Ureter (tissue), 1 donor: ENCODE measurements around the gene MICAL3. TPM values are rescaled to one million over a fixed set of nuclear protein-coding genes. Genes with fewer than 3 reads are reported as not detected.
"Not testable (repeated sequence)": the region's sequence is repeated elsewhere in the genome, so short reads cannot be mapped to it uniquely, and the experiment has no call there.

Source experiments
- DNase-seq: peaks from one replicate; pipeline ENCODE4 v3.0.0-alpha.2; 2020; ENCODE audit warnings: low spot score
- total RNA-seq: library from RNA; stranded (reverse); gene quantifications from one replicate; pipeline ENCODE4 v1.2.4, GENCODE V29; 2023
- donor health status: DM: yes; HTN: yes; CAD: no.

The MICAL3 gene, protein sequence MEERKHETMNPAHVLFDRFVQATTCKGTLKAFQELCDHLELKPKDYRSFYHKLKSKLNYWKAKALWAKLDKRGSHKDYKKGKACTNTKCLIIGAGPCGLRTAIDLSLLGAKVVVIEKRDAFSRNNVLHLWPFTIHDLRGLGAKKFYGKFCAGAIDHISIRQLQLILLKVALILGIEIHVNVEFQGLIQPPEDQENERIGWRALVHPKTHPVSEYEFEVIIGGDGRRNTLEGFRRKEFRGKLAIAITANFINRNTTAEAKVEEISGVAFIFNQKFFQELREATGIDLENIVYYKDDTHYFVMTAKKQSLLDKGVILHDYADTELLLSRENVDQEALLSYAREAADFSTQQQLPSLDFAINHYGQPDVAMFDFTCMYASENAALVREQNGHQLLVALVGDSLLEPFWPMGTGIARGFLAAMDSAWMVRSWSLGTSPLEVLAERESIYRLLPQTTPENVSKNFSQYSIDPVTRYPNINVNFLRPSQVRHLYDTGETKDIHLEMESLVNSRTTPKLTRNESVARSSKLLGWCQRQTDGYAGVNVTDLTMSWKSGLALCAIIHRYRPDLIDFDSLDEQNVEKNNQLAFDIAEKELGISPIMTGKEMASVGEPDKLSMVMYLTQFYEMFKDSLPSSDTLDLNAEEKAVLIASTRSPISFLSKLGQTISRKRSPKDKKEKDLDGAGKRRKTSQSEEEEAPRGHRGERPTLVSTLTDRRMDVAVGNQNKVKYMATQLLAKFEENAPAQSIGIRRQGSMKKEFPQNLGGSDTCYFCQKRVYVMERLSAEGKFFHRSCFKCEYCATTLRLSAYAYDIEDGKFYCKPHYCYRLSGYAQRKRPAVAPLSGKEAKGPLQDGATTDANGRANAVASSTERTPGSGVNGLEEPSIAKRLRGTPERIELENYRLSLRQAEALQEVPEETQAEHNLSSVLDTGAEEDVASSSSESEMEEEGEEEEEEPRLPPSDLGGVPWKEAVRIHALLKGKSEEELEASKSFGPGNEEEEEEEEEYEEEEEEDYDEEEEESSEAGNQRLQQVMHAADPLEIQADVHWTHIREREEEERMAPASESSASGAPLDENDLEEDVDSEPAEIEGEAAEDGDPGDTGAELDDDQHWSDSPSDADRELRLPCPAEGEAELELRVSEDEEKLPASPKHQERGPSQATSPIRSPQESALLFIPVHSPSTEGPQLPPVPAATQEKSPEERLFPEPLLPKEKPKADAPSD (N-terminal part only)
- 67.1 TPM for total RNA-seq

DNA sequence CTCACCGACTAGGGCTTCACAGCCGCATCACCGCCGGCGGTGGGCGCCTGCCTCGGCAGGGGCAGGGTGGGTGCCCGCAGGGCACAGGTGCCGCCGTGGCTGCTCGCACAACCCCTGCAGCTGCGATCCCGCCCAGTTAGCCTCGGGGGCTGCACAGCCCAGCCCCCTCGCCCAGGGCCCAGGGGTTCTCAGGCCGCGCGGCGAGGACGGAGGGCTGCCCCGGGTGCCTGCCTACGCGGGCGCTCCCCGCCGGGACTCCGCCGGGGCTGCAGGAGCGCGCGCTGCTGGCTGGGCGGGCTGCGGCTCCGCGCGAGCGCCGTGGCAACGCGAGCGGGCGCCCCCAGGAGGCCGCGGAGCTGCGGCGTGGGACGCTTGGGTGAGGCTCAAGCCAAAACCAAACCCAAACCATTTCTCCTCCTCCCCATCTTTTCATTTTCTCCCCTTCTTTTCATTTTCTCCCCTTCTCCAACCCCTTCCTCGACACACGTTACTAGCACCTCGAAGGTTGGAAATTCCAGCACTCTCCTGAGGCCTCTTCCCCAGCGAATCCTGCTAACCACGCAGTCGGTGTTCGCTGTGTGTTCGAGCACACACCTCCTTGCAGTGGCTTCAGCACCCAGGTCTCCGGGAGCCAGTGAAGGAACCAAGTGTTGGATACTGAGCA lies at the start of gene MICAL3:
Gene MICAL3 (minus strand): TSS at position 286 of the 664 bp plus-strand sequence. CDS start 117,749 bp downstream, outside the sequence.
- DNase-seq: peak; percentile 51

DNA sequence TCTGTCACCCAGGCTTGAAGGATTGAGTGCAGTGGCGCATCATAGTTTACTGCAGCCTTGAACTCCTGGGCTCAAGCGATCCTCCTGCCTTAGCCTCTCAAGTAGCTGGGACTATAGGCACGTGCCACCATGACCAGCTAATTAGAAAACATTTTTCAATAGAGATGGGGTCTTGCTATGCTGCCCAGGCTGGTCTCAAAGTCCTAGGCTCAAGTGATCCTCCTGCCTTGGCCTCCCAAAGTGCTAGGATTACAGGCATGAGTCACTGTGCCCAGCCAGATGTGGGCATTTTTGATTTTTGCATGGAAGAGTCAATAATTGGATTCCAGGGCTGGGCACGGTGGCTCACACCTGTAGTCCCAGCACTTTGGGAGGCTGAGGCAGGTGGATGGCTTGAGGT lies 49.6 kb upstream of the MICAL3 start:
- not testable (repeated sequence) for DNase-seq

DNA sequence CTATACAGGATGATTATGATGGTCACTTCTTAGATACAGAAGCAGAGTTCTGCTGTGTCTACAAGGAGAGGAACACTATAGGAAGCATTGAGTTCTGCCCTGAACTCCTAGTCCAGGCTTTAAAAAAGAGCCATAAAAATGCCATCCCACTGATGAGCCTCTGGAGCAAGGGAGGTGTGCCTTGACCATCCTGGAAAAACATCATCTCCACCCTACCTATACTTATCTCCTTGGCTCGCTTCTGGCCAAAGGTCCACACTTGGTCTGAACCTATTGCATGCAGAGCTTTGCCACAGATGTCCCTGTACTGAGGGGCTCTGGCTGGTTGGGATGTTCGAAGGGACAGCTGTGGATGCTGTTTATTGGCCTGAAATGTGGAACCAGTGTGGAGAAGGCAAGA lies 49.1 kb upstream of the MICAL3 start:
- DNase-seq: no peak

DNA sequence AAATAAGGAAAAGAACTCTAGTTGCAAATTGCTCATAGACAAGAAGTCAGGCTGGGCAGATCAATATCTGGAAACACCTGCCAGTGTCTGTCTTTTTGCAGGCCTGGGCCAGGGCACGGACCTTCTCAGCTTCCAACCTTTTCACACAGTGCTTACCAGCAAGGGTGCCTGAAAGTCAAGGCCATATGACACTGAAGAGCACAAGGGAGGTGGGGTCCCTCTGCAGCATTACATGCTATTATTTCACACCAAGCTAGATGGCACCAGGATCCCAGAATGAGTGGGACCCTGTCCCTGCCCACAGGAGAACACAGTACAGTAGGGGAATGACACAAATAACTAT lies 47.6 kb upstream of the MICAL3 start:
- DNase-seq: no peak

DNA sequence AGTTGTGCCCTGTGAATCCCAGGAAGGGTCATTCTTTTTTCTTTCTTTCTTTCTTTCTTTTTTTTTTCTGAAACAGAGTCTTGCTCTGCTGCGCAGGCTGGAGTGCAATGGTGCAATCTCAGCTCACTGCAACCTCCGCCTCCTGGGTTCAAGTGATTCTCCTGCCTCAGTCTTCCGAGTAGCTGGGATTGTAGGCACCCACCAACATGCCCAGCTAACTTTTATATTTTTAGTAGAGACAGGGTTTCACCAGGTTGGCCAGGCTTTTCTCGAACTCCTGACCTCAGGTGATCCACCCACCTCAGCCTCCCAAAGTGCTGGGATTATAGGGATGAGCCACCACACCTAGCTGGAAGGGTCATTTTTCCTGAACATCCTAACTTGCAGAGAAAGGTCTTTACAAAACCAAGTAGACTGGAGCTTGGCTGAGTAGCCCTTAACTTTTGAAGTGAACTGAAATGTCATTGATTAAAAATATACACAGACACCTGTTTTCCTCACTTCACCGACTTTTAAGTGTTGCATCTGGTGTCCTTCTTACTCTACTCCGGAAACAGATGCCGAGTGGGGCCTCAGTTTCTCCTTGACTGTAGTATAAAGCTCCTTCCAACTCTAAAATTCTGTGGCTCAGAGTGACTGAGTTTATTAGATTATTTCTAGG lies 47.1 kb upstream of the MICAL3 start:
- not testable (repeated sequence) for DNase-seq

DNA sequence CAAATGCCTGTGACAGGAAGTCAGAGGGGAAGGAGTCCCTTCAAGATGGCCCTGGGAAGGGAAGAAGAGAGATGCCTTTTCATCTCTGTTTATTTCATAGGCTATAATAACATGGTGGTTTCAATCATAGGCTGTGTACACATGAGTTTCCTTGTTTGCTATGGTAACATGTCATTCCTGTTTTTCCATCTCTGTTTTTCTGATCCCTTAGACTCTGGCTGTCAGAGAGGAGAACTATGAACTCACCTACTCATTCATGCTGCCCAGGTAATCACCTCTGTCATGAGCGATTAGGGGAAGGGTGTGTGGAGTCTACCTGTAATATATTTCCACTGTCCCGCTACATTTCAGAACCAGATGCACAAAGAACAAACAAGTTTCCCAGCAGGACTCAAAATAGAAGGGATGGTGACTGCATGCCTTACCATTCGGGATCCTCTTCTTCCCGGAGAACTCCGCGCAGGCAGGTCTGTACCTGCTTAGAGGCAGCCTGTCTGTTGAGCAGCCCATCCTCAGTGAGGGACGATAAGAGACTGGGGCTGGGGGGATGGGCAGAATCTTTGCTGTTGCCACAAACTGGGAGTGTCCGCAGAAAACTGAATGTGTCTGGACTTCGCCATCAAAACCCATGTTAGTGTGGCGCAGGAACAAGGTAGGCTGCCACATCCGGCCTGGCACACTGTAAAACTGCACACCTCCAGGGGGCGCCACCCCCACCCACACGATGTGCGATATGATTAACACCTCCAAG lies 46.4 kb upstream of the MICAL3 start:
- DNase-seq: no peak

DNA sequence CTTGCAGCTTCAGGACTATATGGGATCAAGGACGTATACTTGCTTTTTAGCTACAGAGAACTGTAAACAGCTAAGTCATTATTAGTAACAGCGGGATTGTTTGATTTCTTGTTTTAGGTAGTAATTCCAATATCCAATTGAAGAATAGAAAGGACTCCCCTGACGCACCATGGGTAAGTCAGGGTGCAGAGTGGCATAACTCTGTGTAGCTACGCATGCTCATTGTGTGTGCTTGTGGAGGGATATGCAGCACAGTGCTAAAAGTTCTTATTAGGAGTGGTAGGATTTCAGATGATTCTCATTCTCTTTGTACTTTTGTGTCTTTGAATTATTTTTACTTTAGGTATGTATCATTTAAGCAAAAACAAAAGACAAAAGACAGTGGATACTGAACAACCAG lies 45.7 kb upstream of the MICAL3 start:
- DNase-seq: no peak

DNA sequence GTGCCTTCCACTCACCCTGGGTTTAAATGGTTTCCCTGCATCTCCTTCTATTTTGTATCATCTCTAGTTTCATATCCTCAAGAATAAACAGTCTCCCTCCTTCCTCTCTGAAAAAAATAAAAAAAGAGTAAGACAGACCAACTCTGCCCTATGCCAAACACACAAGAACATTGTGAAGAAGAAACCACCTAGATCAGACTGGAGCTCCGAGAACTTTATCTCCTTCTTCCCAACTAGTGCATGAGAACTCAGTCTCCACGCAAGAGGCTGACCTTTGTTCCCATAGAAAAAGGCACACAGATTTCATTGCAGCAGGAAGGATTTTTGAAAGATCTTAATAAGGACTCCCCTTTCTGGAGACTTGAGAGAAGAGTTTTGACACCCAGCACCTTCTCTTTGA lies 44.7 kb upstream of the MICAL3 start:
- DNase-seq: no peak

DNA sequence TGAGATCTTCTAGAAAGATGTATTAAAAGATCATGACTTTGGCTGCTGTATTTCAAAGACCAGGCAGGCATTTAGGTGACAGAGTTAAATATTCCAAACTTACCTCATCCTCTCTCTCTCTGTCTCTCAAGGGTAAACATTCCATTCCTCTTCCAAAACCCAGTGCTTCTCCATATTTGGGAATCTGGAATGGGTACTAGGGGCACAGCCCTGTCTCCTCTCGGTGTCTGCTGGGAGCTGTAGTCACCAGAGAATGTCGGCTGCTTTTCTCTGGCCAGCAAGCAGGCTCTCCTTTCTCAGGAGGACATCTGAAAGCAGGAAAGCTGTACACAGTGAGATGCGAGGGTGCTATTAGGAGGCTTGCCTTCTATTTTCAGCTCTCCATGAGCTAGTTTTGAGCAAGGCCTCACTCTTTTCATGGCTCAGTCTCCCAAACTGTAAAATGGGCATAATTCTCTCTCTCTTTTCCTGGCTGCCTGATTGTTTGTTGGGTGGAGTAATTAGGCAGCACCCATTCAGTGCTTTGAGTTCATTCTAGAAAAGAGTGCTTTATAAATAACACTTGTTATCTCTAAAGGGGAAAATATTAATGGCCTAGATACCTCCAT lies 44.1 kb upstream of the MICAL3 start:
- no peak for DNase-seq

DNA sequence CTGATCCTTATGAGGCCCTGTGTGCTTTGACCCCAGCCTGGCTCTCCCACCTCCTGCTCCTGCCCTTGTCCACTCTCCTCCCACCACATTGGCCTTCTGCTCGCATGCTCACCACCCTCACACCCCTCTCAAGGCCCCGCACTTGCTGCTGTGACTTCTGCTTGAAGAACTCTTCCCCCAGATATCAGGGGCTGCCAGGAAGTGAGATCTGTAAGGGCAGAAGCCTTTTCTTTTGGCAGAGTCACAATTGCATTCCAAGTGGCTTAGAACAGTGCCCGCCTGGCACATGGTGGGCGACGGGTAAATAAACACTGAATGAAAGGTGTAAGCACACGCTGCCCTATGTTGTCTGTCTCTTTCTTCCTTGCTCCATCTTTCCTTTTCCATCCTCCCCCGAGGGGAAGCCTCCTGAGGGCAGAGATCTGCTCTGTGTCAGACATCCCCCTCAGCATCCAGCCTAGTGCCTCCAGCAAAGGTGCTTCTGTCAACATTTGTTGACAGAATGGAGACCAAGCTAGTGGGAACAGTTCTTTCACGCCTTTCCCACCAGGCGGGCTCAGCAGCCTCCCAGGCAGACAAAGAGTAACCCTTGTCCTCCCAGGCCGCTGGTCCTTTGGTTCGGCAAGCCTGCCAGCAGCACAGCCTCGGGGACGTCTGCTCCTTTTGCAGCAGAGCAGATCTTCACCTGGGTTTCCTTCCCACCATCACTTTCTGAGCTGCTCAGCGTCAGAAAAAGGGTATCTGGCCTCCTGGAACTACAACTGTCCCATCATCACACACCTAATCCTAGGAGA lies 43.4 kb upstream of the MICAL3 start:
- DNase-seq: no peak

DNA sequence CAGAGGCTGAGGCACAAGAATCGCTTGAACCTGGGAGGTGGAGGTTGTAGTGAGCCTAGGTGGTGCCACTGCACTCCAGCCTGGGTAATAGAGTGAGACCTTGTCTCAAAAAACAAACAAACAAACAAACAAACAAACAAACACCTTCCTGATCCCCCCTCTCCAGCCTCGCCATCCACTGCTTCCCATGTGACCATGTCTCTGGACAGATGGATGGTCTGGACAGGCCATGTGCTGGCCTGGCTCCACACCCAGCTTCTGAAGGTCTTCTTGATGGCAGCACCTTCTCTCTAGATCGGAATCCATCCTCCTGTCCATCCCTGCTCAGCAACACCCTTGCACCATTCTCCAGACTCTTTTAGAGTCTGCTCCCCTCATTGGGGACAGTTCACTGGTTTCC lies 42.8 kb upstream of the MICAL3 start:
- no peak for DNase-seq

DNA sequence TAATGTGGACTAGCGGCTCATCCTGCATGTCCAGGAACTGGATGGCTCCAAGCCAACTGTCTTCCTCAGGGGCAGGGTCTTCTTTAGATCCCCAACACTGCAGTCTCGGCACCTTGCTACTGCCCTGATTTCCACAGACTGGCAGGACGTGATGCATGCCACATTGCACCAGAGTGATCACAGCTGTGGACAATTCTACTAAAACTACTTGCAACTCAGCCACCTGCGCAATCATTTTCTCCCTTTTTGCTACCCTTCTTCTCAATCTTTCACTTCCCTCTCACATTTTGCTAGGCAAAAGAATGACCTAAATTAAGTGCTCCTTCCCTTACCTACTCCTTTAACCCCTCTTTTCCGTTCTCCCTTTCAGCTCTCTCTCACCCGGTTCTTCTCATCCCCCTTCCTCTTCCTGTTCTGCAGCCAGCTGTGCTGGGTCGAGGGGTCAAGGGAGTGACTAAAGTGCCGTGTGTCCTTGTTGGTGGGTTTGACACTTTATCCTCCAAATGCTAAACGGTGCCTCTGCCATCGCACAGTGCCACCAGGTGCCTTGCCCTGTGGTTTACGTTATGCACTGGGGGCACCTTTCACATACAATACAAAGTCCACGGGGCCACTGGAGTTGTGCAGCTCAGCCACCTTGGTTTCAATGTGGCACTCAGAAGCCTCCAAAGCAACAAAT lies 42.0 kb upstream of the MICAL3 start:
- no peak for DNase-seq

DNA sequence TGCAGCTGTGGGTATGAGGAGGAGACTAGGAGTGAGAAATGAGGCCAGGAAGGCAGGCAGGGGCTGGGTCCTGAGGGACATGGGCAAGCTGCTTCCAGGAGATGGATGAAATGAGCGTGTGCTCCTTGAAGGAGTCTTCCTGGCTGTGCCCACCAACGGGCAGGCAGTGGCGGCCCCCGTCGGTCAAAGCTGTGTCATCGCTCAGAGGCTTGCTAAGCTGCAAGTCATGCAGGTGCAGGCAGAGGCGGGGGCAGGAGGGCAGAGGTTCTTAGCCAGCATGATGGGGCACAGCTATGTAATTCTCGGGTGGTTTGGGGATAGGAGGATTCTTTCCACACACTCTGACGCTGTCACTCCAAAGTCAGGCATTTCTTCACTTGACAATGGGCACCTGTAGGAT lies 40.9 kb upstream of the MICAL3 start:
- DNase-seq: no peak

DNA sequence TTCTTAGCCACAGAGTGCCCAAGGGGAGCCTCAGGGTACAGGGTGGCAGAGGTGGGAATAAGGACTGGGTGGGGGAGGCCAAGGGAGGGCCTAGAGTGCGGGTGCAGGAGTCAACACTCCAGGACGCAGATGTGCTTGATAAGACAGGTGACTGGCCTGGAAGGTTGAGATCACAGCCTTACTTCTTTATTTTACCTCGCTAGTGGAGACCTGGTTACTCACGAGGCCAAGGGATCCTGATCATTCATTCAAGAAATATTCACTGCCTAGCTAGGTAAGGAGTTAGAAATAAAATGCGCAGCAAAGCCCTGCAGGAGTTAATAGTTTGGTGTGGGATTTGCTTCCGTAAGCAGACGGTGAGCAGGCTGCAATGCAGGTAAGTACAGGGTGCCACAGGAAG lies 40.3 kb upstream of the MICAL3 start:
- DNase-seq: no peak

DNA sequence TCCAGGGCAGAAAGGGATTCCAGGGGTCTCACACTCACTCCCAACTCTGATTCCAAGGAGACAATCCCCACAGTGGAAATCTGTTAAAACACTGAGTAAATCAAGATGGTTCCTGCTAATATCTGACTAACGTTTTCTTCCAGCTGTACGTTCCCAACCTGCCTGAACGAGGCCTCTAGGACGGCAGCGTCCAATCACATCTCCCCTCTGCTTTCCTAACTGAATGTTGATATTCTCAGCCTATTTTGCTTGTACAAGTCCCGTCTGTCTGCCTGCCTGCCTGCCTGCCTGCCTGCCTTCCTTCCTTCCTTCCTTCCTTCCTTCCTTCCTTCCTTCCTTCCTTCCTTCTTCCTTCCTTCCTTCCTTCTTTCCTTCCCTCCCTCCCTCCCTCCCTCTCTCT lies 39.4 kb upstream of the MICAL3 start:
- not testable (repeated sequence) for DNase-seq

DNA sequence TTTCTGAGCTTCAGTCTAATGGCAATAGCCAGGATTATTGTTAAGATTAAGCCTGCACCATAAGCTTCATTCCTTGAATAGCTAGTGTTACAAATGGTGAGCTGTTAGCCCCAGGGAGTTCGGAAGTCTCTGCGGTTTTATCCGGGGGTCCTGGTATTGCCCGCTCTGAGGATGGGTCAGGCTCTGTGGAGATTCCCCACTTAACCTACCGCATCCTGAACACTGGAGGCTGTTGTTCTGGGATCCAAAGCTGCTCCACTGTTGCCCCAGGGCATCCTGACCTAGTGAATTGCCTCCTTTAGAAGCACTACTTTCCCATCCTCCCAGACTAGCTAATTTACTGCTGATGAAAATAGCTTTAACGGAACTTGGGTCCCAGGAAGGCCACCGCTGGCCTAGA lies 38.9 kb upstream of the MICAL3 start:
- no peak for DNase-seq

DNA sequence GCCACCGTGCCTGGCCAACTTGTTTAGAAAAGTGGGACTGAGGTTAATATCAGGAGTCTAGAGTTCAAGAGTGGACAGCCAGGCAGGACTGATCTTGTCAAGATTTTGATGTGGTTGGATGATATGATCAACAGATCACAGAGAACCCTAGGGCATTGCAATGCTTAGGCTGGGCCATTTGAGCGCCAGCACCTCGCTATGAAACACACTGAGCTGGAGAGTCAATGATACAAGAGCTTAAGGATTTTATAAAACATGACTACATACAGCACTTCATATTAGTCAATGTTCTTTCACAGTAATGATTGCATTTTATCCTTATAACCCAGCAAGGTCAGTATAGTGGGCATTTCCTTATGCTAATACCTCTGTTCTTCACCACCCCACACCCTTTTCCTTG lies 38.1 kb upstream of the MICAL3 start:
- no peak for DNase-seq
